Naive B cell (primary cell): ENCODE data around the gene TNIP2. TPM values are rescaled to one million over a fixed set of nuclear protein-coding genes. Genes with fewer than 3 reads are reported as not detected.

Source experiments
- ATAC-seq, 2 donors: fragments of 150-1000 bp; cut with Tn5 transposase; 2 replicates each; pipeline ENCODE4 v1.10.0; 2021; ENCODE audit warnings: low read depth in 2 of 2, mild to moderate bottlenecking in 2 of 2, moderate library complexity in 2 of 2
- DNase-seq: peaks from one replicate; pipeline ENCODE4 v3.0.0; 2022
- H3K27ac Mint-ChIP-seq, 6 donors: one replicate each; pipeline ENCODE4 v1.8.0; 2020 to 2022; ENCODE audit warnings: mild to moderate bottlenecking in 6 of 6, mixed read lengths in 6 of 6, moderate library complexity in 5 of 6, inconsistent platforms in 2 of 6
- H3K27me3 Mint-ChIP-seq, 3 donors: one replicate each; pipeline ENCODE4 v1.8.0; 2021 to 2022; ENCODE audit warnings: mixed read lengths in 3 of 3, mild to moderate bottlenecking in 1 of 3
- H3K36me3 Mint-ChIP-seq, 2 donors: one replicate each; pipeline ENCODE4 v1.8.0; 2020 to 2022; ENCODE audit warnings: mixed read lengths in 2 of 2, inconsistent platforms in 1 of 2, mild to moderate bottlenecking in 1 of 2
- H3K4me1 Mint-ChIP-seq, 3 donors: one replicate each; pipeline ENCODE4 v1.8.0; 2020 to 2022; ENCODE audit warnings: mixed read lengths in 3 of 3, inconsistent platforms in 1 of 3, mild to moderate bottlenecking in 1 of 3, moderate library complexity in 1 of 3
- H3K4me3 Mint-ChIP-seq, 8 donors: one replicate each; pipeline ENCODE4 v1.8.0; 2020 to 2022; ENCODE audit warnings: mild to moderate bottlenecking in 8 of 8, mixed read lengths in 8 of 8, moderate library complexity in 8 of 8, inconsistent platforms in 2 of 8
- H3K9me3 Mint-ChIP-seq, 7 donors: one replicate each; pipeline ENCODE4 v1.8.0; 2020 to 2022; ENCODE audit warnings: mixed read lengths in 7 of 7, mild to moderate bottlenecking in 5 of 7, inconsistent platforms in 2 of 7, moderate library complexity in 1 of 7
- polyA plus RNA-seq, 6 donors: library from polyadenylated mRNA; unstranded; fragments of 300-500 nt; fragmentation: Illumina TruSeq; gene quantifications; one replicate each; pipeline ENCODE4 v1.2.3, GENCODE V29; 2021; ENCODE audit warnings: low read depth in 6 of 6

The TNIP2 gene
- polyA plus RNA-seq, 6 donors from 2014 or later, result 25.4 to 36.2 (median 35.3) TPM

DNA sequence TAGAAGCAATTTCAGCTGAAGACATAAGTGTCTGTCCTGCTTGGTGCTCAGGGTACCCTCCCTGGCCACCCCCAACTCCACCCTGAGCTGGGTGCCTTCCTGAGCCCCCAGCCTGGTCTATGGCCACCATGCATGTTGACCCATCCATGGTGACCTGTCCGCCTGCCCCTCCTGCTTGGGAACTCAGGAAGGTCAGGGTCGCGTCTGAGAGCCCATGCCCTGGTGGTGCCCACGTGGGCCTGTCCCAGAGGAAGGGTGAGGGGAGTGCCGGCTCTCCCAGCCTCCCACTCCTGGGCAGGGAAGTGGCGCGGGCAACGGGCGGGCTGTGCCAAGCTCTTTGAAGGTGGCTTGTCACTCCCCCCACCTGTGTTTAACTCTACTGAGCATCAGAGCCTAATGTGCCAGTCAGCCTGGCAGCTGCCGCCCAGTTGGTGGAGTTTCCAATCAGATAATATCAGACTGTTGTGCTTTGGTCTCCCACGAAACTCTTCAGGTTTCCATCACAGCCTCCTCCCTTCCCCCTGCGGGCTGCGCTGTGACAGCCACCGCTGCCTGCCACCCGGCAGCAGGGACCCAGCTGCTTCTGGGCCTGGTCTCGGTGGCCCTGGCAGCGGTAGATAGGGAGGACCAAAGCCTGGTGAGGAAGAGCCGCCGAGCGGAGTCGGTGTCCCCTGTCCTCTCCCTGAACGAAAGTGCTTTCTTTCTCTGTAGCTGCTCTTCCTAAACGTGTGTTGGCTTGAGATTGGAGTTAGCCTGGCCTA lies 41.6 kb upstream of the TNIP2 start:
- no peak for DNase-seq
- Mint-ChIP-seq H3K9me3 (no peaks in the 10 kb centered on the region), H3K4me1 (peaks cover 59 to 86% (median 72%) of the 10 kb centered on the region in 3 donors), H3K27me3 (no peaks in the 10 kb centered on the region), H3K27ac (peak overlapping the region; percentile 90 to 97 (median 95)), H3K4me3 (peak overlapping the region; percentile 86 to 97 (median 93)), H3K36me3 (no peaks in the 10 kb centered on the region)
- ATAC-seq, result peak; percentile 32 to 38

DNA sequence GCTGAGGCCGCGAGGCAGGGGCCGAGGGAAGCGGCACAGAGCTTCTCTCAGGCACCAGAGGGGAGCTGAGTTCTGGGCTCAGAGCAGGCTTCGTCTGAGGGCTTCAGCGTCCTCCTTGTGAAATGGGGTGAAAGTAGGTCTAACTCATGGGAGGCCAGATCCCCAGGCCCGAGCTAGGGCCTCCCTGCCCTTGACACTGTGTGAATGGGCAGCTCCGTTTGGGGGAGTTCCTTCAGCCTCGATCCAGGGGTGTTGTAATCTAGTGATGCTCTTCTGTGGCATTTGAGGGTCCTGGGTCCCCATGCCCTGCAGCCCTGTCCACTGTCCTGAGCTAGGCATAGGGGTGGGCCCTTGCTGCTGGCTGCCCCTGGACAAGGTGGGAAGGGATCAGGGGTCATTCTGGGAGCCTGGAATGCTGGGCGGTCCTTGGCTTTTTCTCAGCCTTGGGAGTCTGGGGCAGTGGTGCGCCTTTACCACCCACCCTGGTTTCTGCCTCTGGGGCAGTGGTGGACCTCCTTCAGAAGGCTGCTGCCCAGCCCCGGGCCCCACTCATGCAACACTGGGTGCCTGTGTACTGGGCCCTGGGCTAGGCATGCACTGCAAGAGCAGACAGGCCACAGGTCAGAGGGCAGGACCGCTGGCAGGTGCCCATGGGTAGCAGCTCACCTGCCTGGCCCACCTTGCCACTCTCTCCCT lies 40.9 kb upstream of the TNIP2 start:
- ATAC-seq (no peak), DNase-seq (no peak)
- Mint-ChIP-seq H3K4me1 (peaks cover 59 to 85% (median 73%) of the 10 kb centered on the region in 3 donors), H3K36me3 (no peaks in the 10 kb centered on the region), H3K27me3 (no peaks in the 10 kb centered on the region), H3K4me3 (peak overlapping the region in 7 of 8 donors; percentile 42 to 97 (median 88)), H3K9me3 (no peaks in the 10 kb centered on the region), H3K27ac (peak overlapping the region in 2 of 6 donors; percentile 56 to 96)

GRCh38 chr4:2795893-2796848 lies 40.0 kb upstream of the TNIP2 start:
- H3K4me3 Mint-ChIP-seq, result peak overlapping the region in 6 of 8 donors; percentile 0 to 91 (median 52)
- H3K36me3 Mint-ChIP-seq, result no peaks in the 10 kb centered on the region
- no peaks in the 10 kb centered on the region for H3K9me3 Mint-ChIP-seq
- peak overlapping the region in 2 of 6 donors; percentile 35 to 39 for H3K27ac Mint-ChIP-seq
- no peak for ATAC-seq
- no peaks in the 10 kb centered on the region for H3K27me3 Mint-ChIP-seq
- peaks cover 62 to 85% (median 73%) of the 10 kb centered on the region in 3 donors for H3K4me1 Mint-ChIP-seq
- DNase-seq, result no peak

- Mint-ChIP-seq H3K4me1 (peaks cover 61 to 85% (median 74%) of the 10 kb centered on the region in 3 donors), H3K4me3 (peak overlapping the region; percentile 5 to 97 (median 88)), H3K27me3 (no peaks in the 10 kb centered on the region), H3K36me3 (no peaks in the 10 kb centered on the region), H3K9me3 (no peaks in the 10 kb centered on the region), H3K27ac (peak overlapping the region in 2 of 6 donors; percentile 33 to 37)
- ATAC-seq, result no peak
- no peak for DNase-seq
Measured at GRCh38 chr4:2795300-2795892, 39.3 kb upstream of the TNIP2 start.

DNA sequence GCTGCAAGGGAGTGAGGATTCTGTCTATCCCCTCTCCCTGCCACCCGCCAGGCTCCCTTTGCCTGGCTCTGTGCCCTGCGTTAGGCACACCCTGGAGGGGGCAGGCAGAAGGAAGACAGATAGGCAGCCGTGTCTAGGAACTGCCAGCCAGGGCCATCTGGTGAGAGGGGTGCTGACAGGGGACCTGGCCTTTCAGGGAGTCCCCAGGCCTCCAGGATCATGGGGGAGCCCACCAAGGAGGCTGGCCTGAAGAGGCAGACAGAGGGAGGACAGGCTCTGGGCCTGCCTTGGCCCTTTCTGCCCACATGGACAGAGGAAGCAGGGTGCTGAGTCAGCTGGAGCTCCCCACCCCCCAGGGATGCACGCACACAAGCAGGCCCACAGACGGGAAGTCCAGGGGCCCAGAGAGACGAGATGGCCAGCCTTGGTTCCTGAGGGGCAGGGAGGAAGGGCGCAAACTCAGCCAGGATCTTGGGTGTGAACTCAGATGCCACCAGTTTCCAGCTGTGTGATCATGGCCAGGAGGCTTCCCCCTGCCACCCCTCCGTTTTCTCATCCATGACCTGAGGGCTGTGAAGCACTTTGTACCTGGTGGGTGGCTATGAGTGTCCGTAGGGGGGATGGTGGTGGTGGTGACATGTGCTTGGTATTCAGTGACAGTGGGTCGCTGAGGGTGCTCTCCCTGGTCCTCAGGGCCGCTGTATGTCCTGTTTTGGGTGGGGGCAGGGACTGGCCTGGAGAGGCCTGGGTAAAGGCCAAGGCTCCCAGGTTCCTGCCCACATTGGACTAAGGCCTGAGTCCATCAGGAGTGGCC lies 38.6 kb upstream of the TNIP2 start:
- H3K4me3 Mint-ChIP-seq, result peak overlapping the region; percentile 82 to 97 (median 90)
- no peak for DNase-seq
- peak overlapping the region in 1 of 6 donors; percentile 90 for H3K27ac Mint-ChIP-seq
- no peak for ATAC-seq
- no peaks in the 10 kb centered on the region for H3K9me3 Mint-ChIP-seq
- H3K36me3 Mint-ChIP-seq, result no peaks in the 10 kb centered on the region
- peaks cover 57 to 85% (median 77%) of the 10 kb centered on the region in 3 donors for H3K4me1 Mint-ChIP-seq
- no peaks in the 10 kb centered on the region for H3K27me3 Mint-ChIP-seq

GRCh38 chr4:2793586-2794485 lies 37.7 kb upstream of the TNIP2 start:
- Mint-ChIP-seq H3K4me1 (peaks cover 59 to 85% (median 80%) of the 10 kb centered on the region in 3 donors), H3K9me3 (no peaks in the 10 kb centered on the region), H3K27me3 (no peaks in the 10 kb centered on the region), H3K4me3 (peak overlapping the region; percentile 82 to 97 (median 90)), H3K27ac (peak overlapping the region; percentile 67 to 95 (median 86)), H3K36me3 (no peaks in the 10 kb centered on the region)
- DNase-seq, result no peak
- ATAC-seq, result no peak

- no peaks in the 10 kb centered on the region for H3K27me3 Mint-ChIP-seq
- no peaks in the 10 kb centered on the region for H3K9me3 Mint-ChIP-seq
- no peaks in the 10 kb centered on the region for H3K36me3 Mint-ChIP-seq
- DNase-seq (peak; percentile 66), ATAC-seq (peak; percentile 80 to 84)
- H3K27ac Mint-ChIP-seq, result peak within 1 kb of the TSS; percentile 67 to 95 (median 94)
- H3K4me3 Mint-ChIP-seq, result peak within 1 kb of the TSS; percentile 82 to 97 (median 90)
- H3K4me1 Mint-ChIP-seq, result peaks cover 53 to 85% (median 78%) of the 10 kb centered on the region in 3 donors
Measured at GRCh38 chr4:2792711-2793585, 36.8 kb upstream of the TNIP2 start, which contains the start of gene SH3BP2. Gene SH3BP2 (plus strand): TSS chr4:2793085. CDS start chr4:2820618, 27,533 bp downstream.

- H3K4me3 Mint-ChIP-seq, result peak overlapping the region; percentile 49 to 87 (median 67)
- peak in 1 of 2 donors; percentile 2 for ATAC-seq
- no peaks in the 10 kb centered on the region for H3K36me3 Mint-ChIP-seq
- no peak for DNase-seq
- no peaks in the 10 kb centered on the region for H3K9me3 Mint-ChIP-seq
- peak overlapping the region in 4 of 6 donors; percentile 77 to 95 (median 87) for H3K27ac Mint-ChIP-seq
- H3K27me3 Mint-ChIP-seq, result no peaks in the 10 kb centered on the region
- peaks cover 53 to 85% (median 78%) of the 10 kb centered on the region in 3 donors for H3K4me1 Mint-ChIP-seq
Measured at GRCh38 chr4:2792396-2792710, 36.2 kb upstream of the TNIP2 start.

DNA sequence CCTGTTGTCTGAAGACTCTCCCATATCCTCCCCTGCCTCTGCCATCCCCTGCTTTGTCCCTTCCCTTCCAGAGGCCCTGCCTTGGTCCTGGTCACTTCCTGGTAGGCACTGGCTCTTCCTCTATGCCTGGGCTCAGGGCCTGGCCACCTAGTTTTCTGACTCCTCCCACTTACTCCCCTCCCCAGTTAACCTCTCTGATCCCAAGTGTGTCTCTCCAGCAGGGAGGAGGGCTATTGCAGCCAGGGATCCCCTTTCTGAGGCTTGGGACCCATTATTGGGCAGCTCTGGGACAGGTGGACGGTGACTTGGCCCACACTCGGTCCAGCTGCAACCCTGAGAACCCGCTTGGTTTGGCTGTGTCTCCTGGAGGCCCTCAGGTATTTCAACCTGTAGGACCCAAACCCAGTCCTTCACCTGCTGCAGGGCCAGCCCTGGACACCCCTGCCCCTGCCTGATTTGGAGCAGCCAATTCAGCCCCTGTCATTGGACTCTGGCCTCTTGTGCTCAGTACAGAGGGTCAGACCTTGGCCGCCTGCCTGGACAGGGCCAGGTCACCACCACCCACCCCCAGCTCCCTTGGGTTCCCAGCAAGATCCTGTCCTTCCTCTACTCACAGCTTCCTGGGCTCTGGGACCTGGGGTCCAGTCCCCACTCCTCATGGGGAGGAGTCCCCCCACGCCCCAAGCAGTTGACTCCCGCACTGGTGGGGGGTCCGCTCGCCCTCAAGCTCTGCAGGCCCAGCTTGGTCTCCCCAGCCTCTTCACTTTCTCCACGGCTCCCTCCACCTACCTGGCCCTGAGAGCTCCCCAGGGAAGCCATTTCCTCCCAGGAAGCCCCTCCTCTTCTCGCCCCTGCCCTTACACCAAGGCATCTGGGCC lies 35.6 kb upstream of the TNIP2 start:
- Mint-ChIP-seq H3K4me3 (peak overlapping the region; percentile 35 to 87 (median 72)), H3K27me3 (no peaks in the 10 kb centered on the region), H3K27ac (peak overlapping the region; percentile 48 to 95 (median 88)), H3K4me1 (peaks cover 57 to 85% (median 78%) of the 10 kb centered on the region in 3 donors), H3K36me3 (no peaks in the 10 kb centered on the region), H3K9me3 (no peaks in the 10 kb centered on the region)
- no peak for DNase-seq
- no peak for ATAC-seq
